Activated B cell treated with CpG ODN at 0.5 μM for 24 hours (primary cell): ENCODE measurements around the gene USH1C. TPM values are rescaled to one million over a fixed set of nuclear protein-coding genes. Genes with fewer than 3 reads are reported as not detected.

Experiments used
- ATAC-seq: fragments of 200-7000 bp; cut with Tn5 transposase; one replicate; pipeline ENCODE4 v1.10.0; 2021; ENCODE audit warnings: low read depth, mild to moderate bottlenecking, moderate library complexity
- CTCF ChIA-PET: fragments of 350-600 bp; sonication (Branson Sonifier 250); formaldehyde crosslinking; loops from one replicate; lab custom pipeline; 2021; ENCODE audit warnings: antibody characterized with exemption; lab: Charles Lee
- POLR2A ChIA-PET: fragments of 350-600 bp; sonication (Branson Sonifier 250); formaldehyde crosslinking; loops from one replicate; lab custom pipeline; 2021; ENCODE audit warnings: antibody characterized with exemption; lab: Charles Lee
- DNase-seq: peaks from one replicate; pipeline ENCODE4 v3.0.0; 2022
- H3K27ac Mint-ChIP-seq: one replicate; pipeline ENCODE4 v1.8.0; 2020; ENCODE audit warnings: mixed read lengths
- H3K27me3 Mint-ChIP-seq: one replicate; pipeline ENCODE4 v1.8.0; 2021; ENCODE audit warnings: mixed read lengths
- H3K36me3 Mint-ChIP-seq: one replicate; pipeline ENCODE4 v1.8.0; 2021; ENCODE audit warnings: low read depth, mixed read lengths
- H3K4me1 Mint-ChIP-seq: one replicate; pipeline ENCODE4 v1.8.0; 2021; ENCODE audit warnings: mixed read lengths
- H3K4me3 Mint-ChIP-seq: one replicate; pipeline ENCODE4 v1.8.0; 2020; ENCODE audit warnings: mild to moderate bottlenecking, mixed read lengths
- H3K9me3 Mint-ChIP-seq: one replicate; pipeline ENCODE4 v1.8.0; 2020; ENCODE audit warnings: mixed read lengths
- intact Hi-C: fragments of 100-400 bp; cut with micrococcal nuclease; formaldehyde crosslinking; loops from one replicate; pipeline ENCODE4 v1.15.1; 2024
- total RNA-seq: library from RNA; stranded (reverse); gene quantifications from 2 replicates; pipeline ENCODE4 v1.2.3, GENCODE V29; 2022
- TF ChIP-seq, protein P1 (sequence below): fragments of 200-600 bp; IDR thresholded peaks from one replicate; pipeline ENCODE4 v1.8.0; 2022; ENCODE audit warnings: antibody characterized with exemption, mild to moderate bottlenecking

The USH1C gene
- total RNA-seq, 1 donor from 2014 or later, result not detected

DNA sequence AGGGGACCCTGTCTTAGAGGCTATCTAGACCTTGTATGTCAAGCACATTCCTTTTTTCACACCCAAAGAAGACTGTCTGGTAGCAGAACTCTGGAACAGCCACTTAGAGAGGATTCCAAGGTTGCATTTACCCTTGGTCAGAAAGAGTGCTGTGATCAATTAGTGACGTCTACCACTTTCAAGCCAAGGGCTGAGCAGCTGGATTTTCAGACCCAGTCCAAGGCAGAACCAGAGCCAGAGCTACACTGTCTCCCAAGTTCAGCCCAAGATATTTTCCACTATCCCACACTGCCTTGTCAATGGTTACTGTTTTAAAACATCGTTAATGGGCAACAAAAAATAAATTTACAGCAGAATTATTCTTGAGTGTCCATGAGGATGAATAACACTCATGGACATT, 91.5 kb downstream of the USH1C start:
- H3K9me3 Mint-ChIP-seq, result no peaks in the 10 kb centered on the region
- CTCF ChIA-PET, result no interaction called here
- intact Hi-C loops, result no loop called here

DNA sequence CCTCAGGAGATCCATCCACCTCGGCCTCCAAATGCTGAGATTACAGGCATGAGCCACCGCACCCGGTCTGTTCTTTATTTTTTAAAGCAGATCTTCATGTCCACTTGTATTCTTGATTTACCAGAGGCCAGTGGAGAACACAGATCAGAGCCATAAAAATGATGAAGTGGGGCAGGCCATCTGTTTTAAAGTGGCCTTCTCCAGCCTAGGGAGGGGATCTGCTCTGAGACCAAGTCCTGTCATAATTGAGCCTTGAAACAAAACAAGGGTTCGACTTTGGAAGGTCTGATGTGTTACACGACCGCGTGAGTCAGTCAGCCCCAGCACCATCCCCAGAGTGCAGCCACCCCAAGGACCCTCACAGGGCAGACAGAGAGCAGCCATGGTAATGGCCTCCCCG, 95.1 kb downstream of the USH1C start:
- Mint-ChIP-seq H3K9me3 (no peaks in the 10 kb centered on the region), H3K4me1 (no peaks in the 10 kb centered on the region), H3K4me3 (no peak overlapping the region), H3K36me3 (no peaks in the 10 kb centered on the region), H3K27ac (no peak overlapping the region), H3K27me3 (peaks cover 4% of the 10 kb centered on the region)
- TF ChIP-seq, protein P1, sequence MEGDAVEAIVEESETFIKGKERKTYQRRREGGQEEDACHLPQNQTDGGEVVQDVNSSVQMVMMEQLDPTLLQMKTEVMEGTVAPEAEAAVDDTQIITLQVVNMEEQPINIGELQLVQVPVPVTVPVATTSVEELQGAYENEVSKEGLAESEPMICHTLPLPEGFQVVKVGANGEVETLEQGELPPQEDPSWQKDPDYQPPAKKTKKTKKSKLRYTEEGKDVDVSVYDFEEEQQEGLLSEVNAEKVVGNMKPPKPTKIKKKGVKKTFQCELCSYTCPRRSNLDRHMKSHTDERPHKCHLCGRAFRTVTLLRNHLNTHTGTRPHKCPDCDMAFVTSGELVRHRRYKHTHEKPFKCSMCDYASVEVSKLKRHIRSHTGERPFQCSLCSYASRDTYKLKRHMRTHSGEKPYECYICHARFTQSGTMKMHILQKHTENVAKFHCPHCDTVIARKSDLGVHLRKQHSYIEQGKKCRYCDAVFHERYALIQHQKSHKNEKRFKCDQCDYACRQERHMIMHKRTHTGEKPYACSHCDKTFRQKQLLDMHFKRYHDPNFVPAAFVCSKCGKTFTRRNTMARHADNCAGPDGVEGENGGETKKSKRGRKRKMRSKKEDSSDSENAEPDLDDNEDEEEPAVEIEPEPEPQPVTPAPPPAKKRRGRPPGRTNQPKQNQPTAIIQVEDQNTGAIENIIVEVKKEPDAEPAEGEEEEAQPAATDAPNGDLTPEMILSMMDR, result no peak
- POLR2A ChIA-PET, result no interaction called here
- CTCF ChIA-PET, result no interaction called here
- intact Hi-C loops, result no loop called here
- DNase-seq (no peak), ATAC-seq (no peak)

More for the DNA sequence above, 91.5 kb downstream of the USH1C start:
- H3K27ac Mint-ChIP-seq, result no peak overlapping the region
- TF ChIP-seq, protein P1, result no peak
- no peaks in the 10 kb centered on the region for H3K36me3 Mint-ChIP-seq
- no peak overlapping the region for H3K4me3 Mint-ChIP-seq
- DNase-seq (no peak), ATAC-seq (no peak)
- no peaks in the 10 kb centered on the region for H3K4me1 Mint-ChIP-seq
- H3K27me3 Mint-ChIP-seq, result peaks cover 10% of the 10 kb centered on the region
- POLR2A ChIA-PET, result no interaction called here

DNA sequence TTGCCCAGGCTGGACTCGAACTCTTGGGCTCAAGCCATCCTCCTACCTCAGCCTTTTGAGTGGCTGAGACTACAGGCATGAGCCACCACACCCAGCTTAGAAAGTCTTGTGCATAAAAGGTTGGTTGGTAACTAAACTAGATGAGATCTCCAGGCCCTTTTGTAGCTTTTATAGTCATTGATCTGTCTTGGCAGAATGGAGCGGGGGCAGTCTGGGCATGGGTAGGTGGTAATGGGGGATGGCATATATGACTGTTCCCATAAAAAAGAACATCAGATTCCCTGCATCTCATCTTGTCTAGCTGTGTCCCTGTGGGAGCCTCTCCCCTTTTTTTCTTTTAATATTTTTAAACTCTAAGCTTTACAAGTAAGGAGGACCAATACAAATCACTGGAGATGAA, 97.7 kb downstream of the USH1C start:
- Mint-ChIP-seq H3K4me1 (no peaks in the 10 kb centered on the region), H3K36me3 (no peaks in the 10 kb centered on the region), H3K4me3 (no peak overlapping the region), H3K27ac (no peak overlapping the region), H3K27me3 (peaks cover 2% of the 10 kb centered on the region), H3K9me3 (peaks cover under 1% of the 10 kb centered on the region)
- DNase-seq, result no peak
- intact Hi-C loops, result no loop called here
- no peak for ATAC-seq
- ChIA-PET CTCF (no interaction called here), POLR2A (no interaction called here)
- TF ChIP-seq, protein P1, result no peak

DNA sequence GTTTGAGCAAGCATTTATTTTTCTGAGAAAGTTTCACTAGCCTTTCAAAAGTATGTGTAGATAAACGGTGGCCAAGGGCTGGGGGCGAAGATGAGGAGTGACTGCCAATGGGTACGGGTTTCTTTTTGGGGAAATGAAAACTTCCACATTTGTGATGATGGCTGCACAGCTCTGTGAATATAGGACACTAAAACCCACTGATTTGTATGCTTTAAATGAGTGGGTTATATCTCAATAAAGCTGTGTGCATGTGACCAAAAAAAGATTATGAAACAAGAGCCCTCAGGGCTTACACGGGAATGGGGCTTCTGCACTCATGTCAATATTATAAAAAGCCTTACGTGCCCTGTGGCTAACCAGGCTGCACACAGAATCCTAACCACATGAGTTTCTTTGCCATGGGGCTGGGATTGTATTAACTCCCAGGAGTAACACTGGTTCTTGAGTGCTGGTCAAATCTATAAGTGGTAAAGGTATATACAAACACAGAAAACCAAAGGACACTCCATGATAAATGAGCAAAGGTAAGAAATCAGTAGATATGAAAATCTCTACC, 98.9 kb downstream of the USH1C start:
- intact Hi-C loops, result no loop called here
- no peak overlapping the region for H3K27ac Mint-ChIP-seq
- H3K9me3 Mint-ChIP-seq, result peaks cover 6% of the 10 kb centered on the region
- no peaks in the 10 kb centered on the region for H3K36me3 Mint-ChIP-seq
- TF ChIP-seq, protein P1, result no peak
- ChIA-PET CTCF (no interaction called here), POLR2A (no interaction called here)
- no peak for ATAC-seq
- H3K4me3 Mint-ChIP-seq, result no peak overlapping the region
- no peaks in the 10 kb centered on the region for H3K4me1 Mint-ChIP-seq
- peaks cover 2% of the 10 kb centered on the region for H3K27me3 Mint-ChIP-seq
- DNase-seq, result no peak

DNA sequence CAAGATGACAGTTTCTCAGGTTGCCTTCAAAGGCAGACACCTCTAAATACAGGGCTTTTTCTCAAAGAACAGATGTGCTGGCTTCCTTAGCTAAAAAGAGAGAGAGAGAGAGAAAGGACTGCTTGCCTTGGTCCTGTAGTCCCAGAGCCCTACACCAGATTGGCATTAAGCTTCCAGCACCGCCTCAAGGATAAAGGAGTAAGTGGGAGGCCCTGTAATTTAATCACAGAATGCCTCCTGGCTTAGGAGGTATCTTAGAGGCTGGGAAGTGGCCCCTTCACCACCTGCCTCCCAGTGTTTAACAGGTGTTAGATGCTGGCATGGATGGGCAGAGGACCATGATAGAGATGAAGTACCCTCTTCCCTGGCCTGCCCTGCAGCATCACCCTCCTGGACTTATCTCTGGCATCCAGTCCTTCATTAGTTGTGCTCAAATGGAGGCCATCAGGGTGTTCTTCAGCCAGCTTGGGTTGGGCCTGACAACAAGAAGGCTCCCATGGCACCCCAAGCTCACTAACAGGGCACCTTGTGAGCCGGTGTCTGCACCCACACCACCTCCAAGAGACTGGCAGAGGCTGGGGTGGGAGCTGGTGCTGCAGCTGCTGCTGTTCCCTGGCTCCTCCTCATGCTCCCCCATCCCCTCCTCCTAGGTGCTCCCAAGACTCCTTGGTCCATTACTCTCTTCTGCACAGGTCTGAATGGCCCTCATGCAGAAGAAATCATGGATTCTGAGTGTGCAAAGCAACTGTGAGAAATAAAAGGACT, 100.1 kb downstream of the USH1C start:
- DNase-seq (no peak), ATAC-seq (no peak)
- Mint-ChIP-seq H3K4me3 (no peak overlapping the region), H3K27ac (no peak overlapping the region), H3K27me3 (peaks cover 7% of the 10 kb centered on the region), H3K9me3 (peaks cover 6% of the 10 kb centered on the region), H3K36me3 (no peaks in the 10 kb centered on the region), H3K4me1 (no peaks in the 10 kb centered on the region)
- ChIA-PET POLR2A (no interaction called here), CTCF (no interaction called here)
- intact Hi-C loops, result no loop called here
- TF ChIP-seq, protein P1, result no peak

Other genes starting within 250 kb of the USH1C start
- 1.1 TPM in 2 replicates for gene NCR3LG1, start 192.6 kb downstream of the USH1C start, total RNA-seq
- gene KCNJ11, start 155.8 kb downstream of the USH1C start, total RNA-seq, result 0.54 and 1.2 TPM in 2 replicates
- not detected in 2 replicates for gene ABCC8, start 67.6 kb downstream of the USH1C start, total RNA-seq
- gene OTOG, start 2.8 kb upstream of the USH1C start, total RNA-seq, result not detected in 2 replicates
- not detected in 2 replicates for gene MYOD1, start 175.2 kb upstream of the USH1C start, total RNA-seq
- not detected in 2 replicates for gene KCNC1, start 190.4 kb upstream of the USH1C start, total RNA-seq